PC-3 (cell line): ENCODE data around the gene TEX30.

Experiments
- CTCF ChIP-seq: fragments of 300-600 bp; sonication (generic); conservative IDR thresholded peaks from 2 replicates; pipeline ENCODE4 v1.5.1; 2017; ENCODE audit warnings: antibody characterized with exemption, low read depth, mild to moderate bottlenecking, low read length
- EZH2 ChIP-seq: fragments of 300-600 bp; sonication (generic); IDR thresholded peaks from one replicate; pipeline ENCODE4 v1.6.1; 2017; ENCODE audit warnings: antibody characterized with exemption, mild to moderate bottlenecking, low read length; ENCODE audit not compliant: unreplicated experiment

GRCh38 chr13:102799426-102800144 lies 26.0 kb upstream of the TEX30 start:
- no peak for TF ChIP-seq CTCF
- no peak for TF ChIP-seq EZH2
